K562 (cell line): Measurements from ENCODE around the gene TBX19. TPM values are rescaled to one million over a fixed set of nuclear protein-coding genes. Genes with fewer than 3 reads are reported as not detected.

Experiments used
- ATAC-seq: fragments of 200-7000 bp; cut with Tn5 transposase; 3 replicates; pipeline ENCODE4 v1.9.1; 2020; ENCODE audit warnings: moderate library complexity
- BruUV-seq: library from RNA; stranded (reverse); fragments of 400-500 nt; replicated peaks from 2 replicates; lab custom pipeline; 2021; lab: Mats Ljungman, UMichigan
- CTCF ChIA-PET: fragments of 300-600 bp; formaldehyde crosslinking; extraction: SDS; loops from one replicate; lab custom pipeline; 2021; ENCODE audit warnings: low intra/inter-chr PET ratio; lab: Yijun Ruan, JAX
- POLR2A ChIA-PET: fragments of 300-600, 350-650 bp; sonication (Branson Sonifier 250); formaldehyde crosslinking; extraction: SDS; loops from one replicate; lab custom pipeline; 2021; ENCODE audit warnings: antibody characterized with exemption, inconsistent platforms; lab: Yijun Ruan, JAX
- DNase-seq, 4 experiments: peaks; one replicate each; pipeline versions ENCODE4 v3.0.0 to v3.0.0-alpha.2; 2011 to 2018; ENCODE audit warnings: low spot score in 3 of 4, mixed read lengths in 3 of 4; ENCODE audit errors: extremely low read depth in 1 of 4
- FAIRE-seq: peaks from 2 replicates; lab custom pipeline; 2011; peaks lifted over from hg19 to GRCh38; lab: Jason Lieb, UNC
- H2AFZ ChIP-seq: 2 replicates; pipeline ENCODE4 v1.6.0; 2011; ENCODE audit warnings: low read depth, low read length, control low read depth, inconsistent platforms
- H3K27ac ChIP-seq: fragments of 200-600 bp; 3 replicates; pipeline ENCODE4 v1.8.0; 2011; ENCODE audit warnings: low read depth, mild to moderate bottlenecking, control low read depth, inconsistent platforms, low read length, moderate library complexity, mixed read lengths; ENCODE audit errors: extremely low read depth
- H3K27me3 ChIP-seq, 2 experiments: fragments of 300-600 bp in 1 of 2; 2 replicates in 1 of 2; 3 replicates in 1 of 2; pipeline versions ENCODE4 v1.6.0 to v1.8.0; 2011; ENCODE audit warnings: inconsistent platforms in 2 of 2, low read length in 2 of 2, mild to moderate bottlenecking in 1 of 2, mixed read lengths in 1 of 2, moderate library complexity in 1 of 2; ENCODE audit not compliant: control insufficient read depth in 2 of 2, insufficient read depth in 2 of 2
- H3K36me3 ChIP-seq: fragments of 300-600 bp; 3 replicates; pipeline ENCODE4 v1.8.0; 2011; ENCODE audit warnings: mild to moderate bottlenecking, low read length, inconsistent platforms; ENCODE audit not compliant: control insufficient read depth, insufficient read depth
- H3K4me1 ChIP-seq, 2 experiments: fragments of 200-600 bp in 1 of 2; replicated peaks in 1 of 2; 2 replicates in 1 of 2; 3 replicates in 1 of 2; pipeline versions ENCODE4 v1.5.1 to v1.8.0; 2011; ENCODE audit warnings: inconsistent platforms in 2 of 2, low read length in 2 of 2, mild to moderate bottlenecking in 1 of 2, mixed read lengths in 1 of 2, moderate library complexity in 1 of 2; ENCODE audit not compliant: control insufficient read depth in 2 of 2, insufficient read depth in 2 of 2
- H3K4me2 ChIP-seq: 2 replicates; pipeline ENCODE4 v1.6.1; 2011; ENCODE audit warnings: low read length, control low read depth, inconsistent platforms, mixed read lengths; ENCODE audit not compliant: insufficient read depth
- H3K4me3 ChIP-seq: fragments of 200-600 bp; sonication (generic), shearing (Covaris generic); 2 replicates; pipeline ENCODE4 v1.5.1; 2016; ENCODE audit warnings: control low read depth, inconsistent platforms
- H3K79me2 ChIP-seq: fragments of 200-600 bp; 3 replicates; pipeline ENCODE4 v1.8.0; 2011; ENCODE audit warnings: low read length, inconsistent platforms; ENCODE audit not compliant: control insufficient read depth, insufficient read depth
- H3K9ac ChIP-seq, 2 experiments: 2 replicates each; pipeline versions ENCODE4 v1.6.0 to v1.6.1; 2011; ENCODE audit warnings: low read depth in 2 of 2, low read length in 2 of 2, control low read depth in 1 of 2, inconsistent platforms in 1 of 2, mild to moderate bottlenecking in 1 of 2, mixed read lengths in 1 of 2; ENCODE audit not compliant: insufficient read depth in 1 of 2
- H3K9me1 ChIP-seq: one replicate; pipeline ENCODE4 v1.6.0; 2011; ENCODE audit warnings: inconsistent platforms, mild to moderate bottlenecking, low read length, moderate library complexity; ENCODE audit not compliant: control insufficient read depth, insufficient read depth
- H3K9me3 ChIP-seq: replicated peaks from 2 replicates; pipeline ENCODE4 v1.5.1; 2011; ENCODE audit warnings: low read depth, low read length, inconsistent platforms; ENCODE audit not compliant: control insufficient read depth, insufficient read depth
- H4K20me1 ChIP-seq: replicated peaks from 2 replicates; pipeline ENCODE4 v1.6.1; 2011; ENCODE audit warnings: low read length, inconsistent platforms, mixed read lengths; ENCODE audit not compliant: control insufficient read depth, insufficient read depth
- FOS ChIP-seq: IDR thresholded peaks from 3 replicates; pipeline ENCODE4 v1.6.1; 2011; ENCODE audit not compliant: insufficient read length; ENCODE audit errors: extremely low read depth
- RBM25 ChIP-seq: fragments of 200-400 bp; formaldehyde crosslinking; IDR thresholded peaks from 2 replicates; pipeline ENCODE4 v1.6.1; 2018; ENCODE audit warnings: low read length, low read depth, moderate library complexity; ENCODE audit not compliant: severe bottlenecking
- SAFB ChIP-seq: fragments of 200-400 bp; formaldehyde crosslinking; IDR thresholded peaks from 2 replicates; pipeline ENCODE4 v1.6.1; 2017; ENCODE audit warnings: low read depth, low read length, borderline replicate concordance
- ZBTB2 ChIP-seq: fragments of 450-650 bp; IDR thresholded peaks from 2 replicates; pipeline ENCODE4 v1.6.1; 2016; ENCODE audit warnings: antibody characterized with exemption
- ZFP1 ChIP-seq: fragments of 450-650 bp; formaldehyde crosslinking; IDR thresholded peaks from 2 replicates; pipeline ENCODE4 v1.4.0; 2020; ENCODE audit warnings: mild to moderate bottlenecking, mixed read lengths
- ZSCAN32 ChIP-seq: fragments of 450-650 bp; formaldehyde crosslinking; IDR thresholded peaks from 2 replicates; pipeline ENCODE4 v1.4.0; 2020; ENCODE audit warnings: mild to moderate bottlenecking, moderate library complexity
- WGBS: fragments of 100-300 bp; shearing (Covaris generic); methylation state at CpG from one replicate; pipeline ENCODE4 v1.1.6; 2016; ENCODE audit warnings: low coverage, mixed read lengths; ENCODE audit not compliant: insufficient coverage; ENCODE audit errors: missing lambda C conversion rate; 5-methylcytosine and 5-hydroxymethylcytosine counted together
- in situ Hi-C: fragments of 300-500 bp; cut with MboI; formaldehyde crosslinking; loops from 4 replicates; pipeline ENCODE4 v1.15.0; 2018; ENCODE audit warnings: inconsistent platforms, mixed read lengths
- intact Hi-C: fragments of 100-400 bp; cut with micrococcal nuclease; formaldehyde crosslinking; loops from 2 replicates; pipeline ENCODE4 v1.14.2; 2022
- polyA plus RNA-seq, 8 experiments: library from polyadenylated mRNA; depleted of rRNA in 4 of 8; stranded (reverse) in 5 of 8; unstranded in 3 of 8; fragments of >200 nt; fragmentation: Nextera tagmentation in 2 of 8; fragmentation: Illumina TruSeq in 1 of 8; extraction: Ambion mirVana in 2 of 8; extraction: Trizol in 1 of 8; gene quantifications; 2 replicates each; pipeline versions ENCODE4 v1.2.1 to v1.2.3, GENCODE V29; 2011 to 2014; ENCODE audit warnings: inconsistent platforms in 1 of 8, missing spikeins in 1 of 8
- total RNA-seq, 7 experiments: library from RNA; depleted of rRNA in 6 of 7; stranded (reverse); fragments of >200 nt in 6 of 7; fragmentation: Illumina TruSeq in 2 of 7; extraction: Trizol in 2 of 7; gene quantifications; 2 replicates each; pipeline versions ENCODE4 v1.2.1 to v1.2.3, GENCODE V29; 2011 to 2021; ENCODE audit warnings: low replicate concordance in 1 of 7
- TF ChIP-seq, protein P1 (sequence below): fragments of 200-800 bp; sonication (Bioruptor generic); IDR thresholded peaks from 2 replicates; pipeline ENCODE4 v1.6.1; 2016; ENCODE audit warnings: missing genetic modification characterization, missing compliant biosample characterization
- TF ChIP-seq, protein P2 (sequence below): fragments of 450-650 bp; IDR thresholded peaks from 2 replicates; pipeline ENCODE4 v1.6.1; 2014; ENCODE audit warnings: low read depth, mild to moderate bottlenecking, moderate library complexity, borderline replicate concordance
- TF ChIP-seq, protein P3 (sequence below): fragments of 250-450 bp; sonication (Bioruptor Pico); IDR thresholded peaks from 2 replicates; pipeline ENCODE4 v1.5.0; 2022; ENCODE audit warnings: mild to moderate bottlenecking

The TBX19 gene
- total and polyA plus RNA-seq, 9 of the 15 experiments (the other 6 are each of a cell fraction or from before 2014, with no cell fraction given), result 0.32 to 3.1 (median 0.95) TPM

DNA sequence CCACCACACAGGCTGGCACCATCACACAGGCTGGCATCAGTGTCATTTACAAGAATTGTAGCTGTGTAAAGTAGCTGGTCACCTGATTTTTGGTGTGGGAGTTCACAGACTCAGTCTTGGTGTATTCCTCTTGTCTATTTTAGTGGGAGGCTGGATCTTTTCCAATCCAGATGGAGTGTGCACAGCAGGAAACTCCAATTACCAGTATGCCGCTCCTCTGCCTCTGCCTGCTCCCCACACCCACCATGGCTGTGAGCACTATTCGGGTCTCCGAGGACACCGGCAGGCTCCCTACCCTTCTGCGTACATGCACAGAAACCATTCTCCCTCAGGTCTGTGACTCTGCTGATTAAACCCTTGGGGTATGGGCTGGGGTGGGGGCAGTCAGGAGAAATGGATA, 24.2 kb downstream of the TBX19 start:
- Histone ChIP-seq H4K20me1 (no peaks in the 10 kb centered on the region), H3K9me1 (no peaks in the 10 kb centered on the region), H3K79me2 (no peaks in the 10 kb centered on the region), H3K9me3 (no peaks in the 10 kb centered on the region), H3K36me3 (no peaks in the 10 kb centered on the region), H3K4me2 (no peak overlapping the region), H3K27ac (no peak overlapping the region), H2AFZ (no peak overlapping the region), H3K4me1 (no peaks in the 10 kb centered on the region; a peak in 2 of 5 replicates), H3K4me3 (no peak overlapping the region), H3K27me3 (no peaks in the 10 kb centered on the region), H3K9ac (no peak overlapping the region)
- ChIA-PET CTCF (no interaction called here), POLR2A (interaction anchor here (0.7 to 2.4 kb wide), 4 partner anchors 8 to 310 kb away, joined by 3 to 11 read pairs (median 3); no protein-coding TSS in a partner anchor)
- FAIRE-seq (no peak), DNase-seq (no peak), ATAC-seq (no peak)
- in situ Hi-C loops, result no loop called here
- intact Hi-C loops, result no loop called here
- WGBS, result 71% methylated on average over 5 of the region's 5 CpGs
- no TSS peak for BruUV-seq
- TF ChIP-seq ZBTB2, result no peak
- no peak for TF ChIP-seq FOS
- TF ChIP-seq ZSCAN32 (CRISPR knock-in tag), result no peak
- TF ChIP-seq RBM25, result no peak
- TF ChIP-seq, protein P1, sequence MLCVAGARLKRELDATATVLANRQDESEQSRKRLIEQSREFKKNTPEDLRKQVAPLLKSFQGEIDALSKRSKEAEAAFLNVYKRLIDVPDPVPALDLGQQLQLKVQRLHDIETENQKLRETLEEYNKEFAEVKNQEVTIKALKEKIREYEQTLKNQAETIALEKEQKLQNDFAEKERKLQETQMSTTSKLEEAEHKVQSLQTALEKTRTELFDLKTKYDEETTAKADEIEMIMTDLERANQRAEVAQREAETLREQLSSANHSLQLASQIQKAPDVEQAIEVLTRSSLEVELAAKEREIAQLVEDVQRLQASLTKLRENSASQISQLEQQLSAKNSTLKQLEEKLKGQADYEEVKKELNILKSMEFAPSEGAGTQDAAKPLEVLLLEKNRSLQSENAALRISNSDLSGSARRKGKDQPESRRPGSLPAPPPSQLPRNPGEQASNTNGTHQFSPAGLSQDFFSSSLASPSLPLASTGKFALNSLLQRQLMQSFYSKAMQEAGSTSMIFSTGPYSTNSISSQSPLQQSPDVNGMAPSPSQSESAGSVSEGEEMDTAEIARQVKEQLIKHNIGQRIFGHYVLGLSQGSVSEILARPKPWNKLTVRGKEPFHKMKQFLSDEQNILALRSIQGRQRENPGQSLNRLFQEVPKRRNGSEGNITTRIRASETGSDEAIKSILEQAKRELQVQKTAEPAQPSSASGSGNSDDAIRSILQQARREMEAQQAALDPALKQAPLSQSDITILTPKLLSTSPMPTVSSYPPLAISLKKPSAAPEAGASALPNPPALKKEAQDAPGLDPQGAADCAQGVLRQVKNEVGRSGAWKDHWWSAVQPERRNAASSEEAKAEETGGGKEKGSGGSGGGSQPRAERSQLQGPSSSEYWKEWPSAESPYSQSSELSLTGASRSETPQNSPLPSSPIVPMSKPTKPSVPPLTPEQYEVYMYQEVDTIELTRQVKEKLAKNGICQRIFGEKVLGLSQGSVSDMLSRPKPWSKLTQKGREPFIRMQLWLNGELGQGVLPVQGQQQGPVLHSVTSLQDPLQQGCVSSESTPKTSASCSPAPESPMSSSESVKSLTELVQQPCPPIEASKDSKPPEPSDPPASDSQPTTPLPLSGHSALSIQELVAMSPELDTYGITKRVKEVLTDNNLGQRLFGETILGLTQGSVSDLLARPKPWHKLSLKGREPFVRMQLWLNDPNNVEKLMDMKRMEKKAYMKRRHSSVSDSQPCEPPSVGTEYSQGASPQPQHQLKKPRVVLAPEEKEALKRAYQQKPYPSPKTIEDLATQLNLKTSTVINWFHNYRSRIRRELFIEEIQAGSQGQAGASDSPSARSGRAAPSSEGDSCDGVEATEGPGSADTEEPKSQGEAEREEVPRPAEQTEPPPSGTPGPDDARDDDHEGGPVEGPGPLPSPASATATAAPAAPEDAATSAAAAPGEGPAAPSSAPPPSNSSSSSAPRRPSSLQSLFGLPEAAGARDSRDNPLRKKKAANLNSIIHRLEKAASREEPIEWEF (CRISPR knock-in tag), result no peak
- TF ChIP-seq, protein P2, sequence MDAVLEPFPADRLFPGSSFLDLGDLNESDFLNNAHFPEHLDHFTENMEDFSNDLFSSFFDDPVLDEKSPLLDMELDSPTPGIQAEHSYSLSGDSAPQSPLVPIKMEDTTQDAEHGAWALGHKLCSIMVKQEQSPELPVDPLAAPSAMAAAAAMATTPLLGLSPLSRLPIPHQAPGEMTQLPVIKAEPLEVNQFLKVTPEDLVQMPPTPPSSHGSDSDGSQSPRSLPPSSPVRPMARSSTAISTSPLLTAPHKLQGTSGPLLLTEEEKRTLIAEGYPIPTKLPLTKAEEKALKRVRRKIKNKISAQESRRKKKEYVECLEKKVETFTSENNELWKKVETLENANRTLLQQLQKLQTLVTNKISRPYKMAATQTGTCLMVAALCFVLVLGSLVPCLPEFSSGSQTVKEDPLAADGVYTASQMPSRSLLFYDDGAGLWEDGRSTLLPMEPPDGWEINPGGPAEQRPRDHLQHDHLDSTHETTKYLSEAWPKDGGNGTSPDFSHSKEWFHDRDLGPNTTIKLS, result no peak
- no peak for TF ChIP-seq SAFB
- TF ChIP-seq, protein P3, sequence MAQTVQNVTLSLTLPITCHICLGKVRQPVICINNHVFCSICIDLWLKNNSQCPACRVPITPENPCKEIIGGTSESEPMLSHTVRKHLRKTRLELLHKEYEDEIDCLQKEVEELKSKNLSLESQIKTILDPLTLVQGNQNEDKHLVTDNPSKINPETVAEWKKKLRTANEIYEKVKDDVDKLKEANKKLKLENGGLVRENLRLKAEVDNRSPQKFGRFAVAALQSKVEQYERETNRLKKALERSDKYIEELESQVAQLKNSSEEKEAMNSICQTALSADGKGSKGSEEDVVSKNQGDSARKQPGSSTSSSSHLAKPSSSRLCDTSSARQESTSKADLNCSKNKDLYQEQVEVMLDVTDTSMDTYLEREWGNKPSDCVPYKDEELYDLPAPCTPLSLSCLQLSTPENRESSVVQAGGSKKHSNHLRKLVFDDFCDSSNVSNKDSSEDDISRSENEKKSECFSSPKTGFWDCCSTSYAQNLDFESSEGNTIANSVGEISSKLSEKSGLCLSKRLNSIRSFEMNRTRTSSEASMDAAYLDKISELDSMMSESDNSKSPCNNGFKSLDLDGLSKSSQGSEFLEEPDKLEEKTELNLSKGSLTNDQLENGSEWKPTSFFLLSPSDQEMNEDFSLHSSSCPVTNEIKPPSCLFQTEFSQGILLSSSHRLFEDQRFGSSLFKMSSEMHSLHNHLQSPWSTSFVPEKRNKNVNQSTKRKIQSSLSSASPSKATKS (CRISPR knock-in tag), result no peak
- no peak for TF ChIP-seq ZFP1
